Globus pallidus (tissue), 1 donor: Measurements from ENCODE around the gene MAN2C1.
"Not testable (repeated sequence)": the region's sequence is repeated elsewhere in the genome, so short reads cannot be mapped to it uniquely, and the experiment has no call there.

Experiments
- DNase-seq: peaks from one replicate; pipeline ENCODE4 v3.0.0-alpha.2; 2015; ENCODE audit warnings: low spot score

Gene MAN2C1

GRCh38 chr15:75361361-75361988 lies 6.9 kb downstream of the MAN2C1 start:
- DNase-seq = no peak

- DNase-seq = no peak
Measured at GRCh38 chr15:75360856-75361255, 7.6 kb downstream of the MAN2C1 start.

DNA sequence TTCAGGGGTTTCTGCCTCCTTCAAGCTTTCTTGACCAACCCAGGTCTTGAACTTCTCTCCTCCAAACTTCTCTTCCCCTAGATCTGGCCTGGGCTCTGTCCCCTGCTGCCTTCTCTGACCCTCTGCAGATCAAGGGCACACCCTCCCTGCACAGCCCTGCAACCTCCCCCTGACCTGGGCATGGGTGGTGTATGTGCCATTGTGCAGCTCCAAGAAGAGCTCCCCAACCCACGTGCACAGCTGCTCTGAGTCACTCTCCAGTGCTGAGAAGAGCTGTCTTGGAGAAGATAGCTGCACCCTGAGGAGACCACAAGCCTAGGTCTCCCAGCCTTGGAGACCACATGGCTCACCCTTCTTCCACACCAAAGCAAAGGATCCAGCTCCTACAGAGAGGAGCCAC lies 8.0 kb downstream of the MAN2C1 start:
- no peak for DNase-seq

GRCh38 chr15:75359537-75360250 lies 8.7 kb downstream of the MAN2C1 start:
- no peak for DNase-seq

DNA sequence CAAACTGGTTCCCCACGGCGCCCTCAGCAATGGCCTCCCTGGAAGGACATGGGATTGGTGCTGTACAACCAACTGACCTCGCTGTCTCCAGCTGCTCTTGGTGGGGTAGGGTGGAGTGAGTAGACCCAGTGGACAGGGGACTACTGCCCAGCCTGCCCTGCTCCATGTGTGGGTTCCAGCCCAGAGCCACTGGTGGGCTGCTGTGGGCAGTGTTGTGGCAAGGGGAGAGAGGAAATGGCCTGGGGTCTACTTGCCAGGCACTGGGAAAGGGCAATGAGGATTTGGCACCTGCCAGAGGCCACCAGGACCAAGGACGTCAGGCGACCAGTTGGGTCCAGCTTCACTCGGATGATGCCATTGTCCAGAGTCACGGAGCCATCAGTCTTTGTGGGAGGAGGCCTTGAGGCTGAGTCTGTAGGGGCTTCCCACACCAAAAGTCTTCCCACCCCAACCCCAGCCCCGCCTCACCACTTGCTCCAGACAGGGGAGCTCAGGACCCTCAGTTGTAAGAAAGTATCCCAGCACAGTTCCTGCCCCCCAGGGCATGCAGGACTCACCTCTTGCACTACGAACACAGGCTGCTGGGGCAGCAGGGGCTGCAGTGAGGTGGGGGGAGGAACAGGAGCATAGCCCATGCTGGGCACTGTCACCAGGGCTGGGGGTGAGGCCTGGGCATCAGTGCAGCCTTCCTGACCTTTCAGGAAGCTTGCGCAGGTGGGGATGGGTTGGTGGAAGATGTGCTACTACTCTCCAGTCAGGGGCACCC lies 9.5 kb downstream of the MAN2C1 start:
- no peak for DNase-seq

- no peak for DNase-seq
Measured at GRCh38 chr15:75357976-75358673, 10.3 kb downstream of the MAN2C1 start.

- no peak for DNase-seq
Measured at GRCh38 chr15:75356517-75356916, 11.9 kb downstream of the MAN2C1 start.

- no peak for DNase-seq
Measured at GRCh38 chr15:75356006-75356405, 12.4 kb downstream of the MAN2C1 start.

DNA sequence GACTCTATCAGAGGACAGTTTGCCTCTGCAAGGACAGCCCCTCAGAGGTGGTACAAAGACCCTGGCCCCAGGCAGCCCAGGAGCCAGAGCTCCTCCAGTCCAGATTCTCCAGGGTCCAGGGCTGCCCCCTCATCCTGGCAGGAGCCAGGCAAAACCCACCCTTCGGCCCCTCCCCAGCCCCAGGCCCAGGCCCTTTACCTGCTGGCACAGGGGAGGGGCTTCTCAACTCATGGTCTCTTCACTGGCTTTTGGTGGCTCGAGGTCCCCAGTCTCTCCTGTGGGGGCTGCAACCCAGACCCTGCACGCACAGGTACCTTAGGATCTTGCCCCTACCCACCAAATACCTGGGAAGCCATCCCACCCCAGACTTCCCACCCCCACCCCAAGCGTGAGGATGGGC lies 13.0 kb downstream of the MAN2C1 start:
- no peak for DNase-seq

DNA sequence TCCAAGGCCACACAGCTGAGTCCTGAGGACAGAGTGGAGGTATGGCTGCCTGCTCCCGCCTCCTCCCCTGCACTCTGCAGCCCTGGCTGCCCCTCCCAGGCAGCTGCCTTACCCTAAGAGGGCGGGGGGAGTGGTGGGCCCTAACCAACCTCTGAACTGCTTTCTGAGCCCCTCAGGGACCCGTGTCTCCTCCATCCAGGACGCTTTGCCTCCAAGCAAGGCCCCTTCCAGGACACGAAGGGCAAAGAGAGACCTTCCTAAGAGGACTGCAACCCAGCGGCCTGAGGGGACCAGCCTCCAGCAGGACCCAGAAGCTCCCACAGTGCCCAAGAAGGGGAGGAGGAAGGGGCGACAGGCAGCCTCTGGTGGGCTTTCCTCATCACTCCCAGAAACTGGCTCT lies 14.0 kb downstream of the MAN2C1 start:
- no peak for DNase-seq

- no peak for DNase-seq
Measured at GRCh38 chr15:75353604-75354003, 14.8 kb downstream of the MAN2C1 start.

GRCh38 chr15:75352186-75353080 lies 16.0 kb downstream of the MAN2C1 start:
- DNase-seq = no peak

DNA sequence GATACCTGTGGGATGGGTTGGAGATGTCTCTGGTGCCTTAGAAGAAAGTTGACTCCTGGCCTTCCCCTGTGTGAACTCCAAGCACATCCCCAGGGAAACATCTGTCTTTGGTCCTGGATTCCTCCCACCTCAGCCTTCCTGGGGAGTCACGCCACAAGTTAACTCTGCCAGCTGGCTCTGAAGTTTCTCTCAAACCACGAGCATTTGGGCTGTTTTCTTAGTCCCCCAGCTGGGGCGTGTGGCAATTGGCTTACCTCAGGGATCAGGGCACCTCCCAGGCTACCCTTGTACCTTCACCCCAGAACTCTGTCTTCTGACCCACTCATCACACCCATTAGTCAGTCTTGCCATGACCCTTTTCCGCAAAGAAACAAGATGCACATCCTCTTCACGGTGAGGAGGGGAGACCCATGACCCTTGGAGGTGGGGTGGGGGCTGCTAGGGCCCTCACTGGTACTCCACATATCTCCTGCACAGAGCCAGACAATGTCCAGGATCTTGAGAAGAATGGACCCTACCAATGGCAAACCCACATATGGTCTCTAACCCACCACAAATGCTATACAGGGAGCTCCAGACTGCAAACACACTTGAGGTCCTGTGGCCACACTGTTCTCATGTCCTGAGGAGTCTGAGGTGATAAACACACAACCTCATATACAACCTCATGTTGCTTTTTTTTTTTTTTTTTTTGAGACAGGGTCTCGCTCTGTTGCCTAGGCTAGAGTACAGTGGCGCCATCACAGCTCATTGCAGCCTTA lies 17.6 kb downstream of the MAN2C1 start:
- DNase-seq = no peak

DNA sequence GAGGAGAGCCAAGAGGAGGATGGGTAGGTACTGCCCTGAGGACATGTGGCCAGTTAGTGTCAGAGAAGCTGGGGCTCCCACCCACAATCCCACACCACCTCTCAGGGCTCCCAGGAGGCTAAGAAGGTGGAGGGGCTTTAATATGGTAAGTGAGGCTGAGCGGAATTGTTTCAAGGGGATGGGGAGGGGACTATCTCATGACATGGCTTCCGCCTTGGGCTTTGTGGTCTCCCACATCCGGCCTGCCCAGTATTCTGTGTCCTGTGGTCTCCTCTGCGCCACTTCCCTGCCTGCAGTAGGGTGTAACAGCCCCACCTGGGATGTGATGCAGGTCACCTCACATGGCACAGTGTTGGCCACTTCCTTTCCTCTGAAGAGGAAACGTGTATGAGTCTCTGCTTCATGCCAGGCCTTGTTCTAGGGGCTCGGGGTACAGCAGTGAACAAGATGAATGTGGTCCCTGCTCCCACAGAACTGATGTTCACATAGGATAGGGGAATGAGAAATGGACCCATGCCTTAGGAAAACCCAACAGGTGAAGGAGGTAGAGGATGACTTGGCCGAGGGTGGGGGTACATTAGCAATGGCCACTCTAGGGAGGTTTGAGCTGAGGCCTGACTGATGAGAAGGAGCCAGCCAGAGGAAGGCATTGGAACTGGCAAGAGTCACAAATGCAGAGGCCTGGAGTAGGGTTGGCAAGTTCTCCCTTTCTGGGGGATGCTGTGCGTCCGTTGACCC lies 18.4 kb downstream of the MAN2C1 start:
- no peak for DNase-seq

- DNase-seq = not testable (repeated sequence)
Measured at GRCh38 chr15:75349351-75349669, 19.1 kb downstream of the MAN2C1 start.

DNA sequence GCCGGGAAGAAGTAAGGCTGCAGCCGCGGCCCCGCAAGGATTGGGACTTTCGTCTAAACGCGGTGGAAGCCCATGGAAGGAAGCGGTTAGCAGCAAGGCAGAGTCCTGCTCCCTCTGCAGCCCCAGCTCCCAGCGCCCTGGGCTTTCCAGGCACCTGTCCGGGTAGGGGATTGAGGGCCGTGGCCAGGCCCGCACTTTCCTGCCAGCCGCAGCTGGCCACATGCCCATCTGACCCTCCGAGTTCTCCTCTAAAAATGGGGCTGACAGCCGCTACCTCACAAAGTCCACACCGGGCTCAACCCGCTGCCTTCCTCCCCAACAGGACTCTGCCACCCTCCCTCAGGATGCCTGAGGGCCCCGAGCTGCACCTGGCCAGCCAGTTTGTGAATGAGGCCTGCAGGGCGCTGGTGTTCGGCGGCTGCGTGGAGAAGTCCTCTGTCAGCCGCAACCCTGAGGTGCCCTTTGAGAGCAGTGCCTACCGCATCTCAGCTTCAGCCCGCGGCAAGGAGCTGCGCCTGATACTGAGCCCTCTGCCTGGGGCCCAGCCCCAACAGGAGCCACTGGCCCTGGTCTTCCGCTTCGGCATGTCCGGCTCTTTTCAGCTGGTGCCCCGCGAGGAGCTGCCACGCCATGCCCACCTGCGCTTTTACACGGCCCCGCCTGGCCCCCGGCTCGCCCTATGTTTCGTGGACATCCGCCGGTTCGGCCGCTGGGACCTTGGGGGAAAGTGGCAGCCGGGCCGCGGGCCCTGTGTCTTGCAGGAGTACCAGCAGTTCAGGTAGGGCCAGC lies 19.7 kb downstream of the MAN2C1 start:
- DNase-seq = no peak

DNA sequence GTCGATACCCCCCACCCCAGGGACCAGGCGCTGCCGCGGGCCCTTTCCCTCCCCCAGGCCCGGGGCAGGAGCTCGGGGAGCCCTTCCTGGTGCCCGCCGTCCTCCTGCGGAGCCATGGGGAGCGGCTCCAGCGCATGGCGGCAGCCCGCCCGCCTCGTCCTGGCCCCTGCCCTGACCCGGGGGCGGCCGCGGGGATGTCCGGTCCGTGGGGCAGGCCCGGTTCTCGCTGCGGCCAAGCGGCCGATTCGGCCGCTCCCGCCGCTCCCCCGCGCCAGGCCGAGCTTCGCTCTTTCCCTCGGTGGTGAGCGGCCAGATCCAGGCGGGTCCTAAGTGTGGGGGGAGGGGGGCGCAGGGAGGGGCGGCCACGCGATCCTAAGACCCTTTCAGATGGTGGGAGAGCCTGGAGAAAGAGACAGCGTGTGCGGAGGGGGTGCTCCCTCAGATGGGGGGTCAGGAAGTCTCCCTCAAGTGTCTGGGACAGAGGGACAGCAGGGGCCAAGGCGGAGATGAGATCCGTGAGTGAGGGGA lies 20.3 kb downstream of the MAN2C1 start:
- DNase-seq = no peak

DNA sequence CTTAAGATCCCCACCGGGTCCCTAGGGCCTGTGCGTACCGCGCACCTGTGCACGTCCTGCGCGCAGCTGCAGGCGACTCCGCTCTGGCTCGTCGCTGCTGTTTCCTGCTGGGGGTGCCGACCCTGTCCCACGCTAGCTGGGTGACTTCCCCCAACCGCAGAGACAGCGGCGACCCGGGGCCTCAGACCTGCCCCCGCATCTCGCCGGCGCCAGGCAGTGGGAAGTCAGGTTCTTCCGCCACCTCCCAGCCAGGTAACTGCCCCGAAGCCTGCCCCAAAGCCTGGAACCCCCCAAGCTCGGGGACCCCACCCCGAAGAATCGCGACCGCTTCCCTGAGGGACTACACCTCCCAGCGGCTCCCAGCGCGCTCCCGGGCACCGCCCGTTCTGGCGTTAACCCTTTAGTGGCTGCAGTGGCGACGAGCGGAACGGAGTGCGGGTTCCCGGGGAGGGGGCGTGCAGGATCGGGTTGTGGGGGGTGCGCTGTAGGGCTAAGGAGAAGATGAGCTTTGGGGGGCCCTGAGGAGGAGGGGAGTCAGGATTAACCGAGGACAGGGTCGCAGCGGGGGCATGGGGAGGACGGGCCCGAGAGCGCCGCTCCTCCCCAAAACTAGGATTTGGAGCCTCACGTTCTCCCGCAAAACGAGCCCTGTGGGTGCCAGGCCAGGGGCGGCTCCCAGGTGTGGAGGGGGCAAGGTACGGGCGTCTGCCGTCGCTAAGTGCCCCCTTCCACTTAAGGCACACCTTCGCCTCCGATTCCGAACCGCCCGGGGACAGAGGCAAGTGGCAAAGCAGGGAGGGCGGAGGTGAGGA lies 21.0 kb downstream of the MAN2C1 start:
- no peak for DNase-seq
